ENCODE measurements around the gene OSBPL3.

The OSBPL3 gene

DNA sequence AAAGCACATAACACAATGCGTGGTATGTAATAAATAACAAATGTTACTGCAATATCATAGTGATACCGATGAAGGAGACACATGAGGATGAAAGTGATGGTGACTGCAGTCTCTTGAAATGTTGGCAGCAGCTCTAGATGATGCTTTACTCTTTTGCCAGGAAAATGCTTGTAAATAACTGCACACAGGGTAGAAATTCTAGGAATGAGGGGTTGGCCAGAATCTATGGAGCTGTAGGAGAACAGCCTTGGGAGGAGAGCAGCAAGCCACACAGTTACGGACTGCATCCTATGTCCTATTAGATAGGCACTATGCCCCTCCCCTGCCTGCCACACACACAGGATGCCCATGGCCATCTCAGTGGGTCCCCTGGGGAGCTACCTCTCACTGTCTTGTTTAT, 125.1 kb downstream of the OSBPL3 start:
- no peak for DNase-seq

DNA sequence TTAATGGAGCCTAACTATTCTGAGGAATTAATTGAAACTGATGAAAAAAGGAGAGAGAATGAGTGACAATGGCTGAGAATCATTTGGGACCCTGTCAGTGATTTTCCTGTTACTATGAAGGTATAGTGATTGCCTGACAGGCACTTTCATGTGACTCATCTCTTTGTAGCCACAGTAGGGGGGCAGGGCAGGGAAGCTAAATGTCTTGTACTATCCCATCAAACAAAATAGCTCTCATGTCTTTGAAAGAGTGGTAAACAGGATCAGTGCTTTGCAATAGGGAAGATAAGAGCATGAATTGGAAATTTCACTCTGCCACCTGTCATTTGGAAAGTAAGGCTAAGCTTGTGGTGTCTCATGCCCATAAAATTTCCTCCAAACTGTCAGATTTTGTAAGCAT, 128.2 kb downstream of the OSBPL3 start:
- DNase-seq, result no peak

DNA sequence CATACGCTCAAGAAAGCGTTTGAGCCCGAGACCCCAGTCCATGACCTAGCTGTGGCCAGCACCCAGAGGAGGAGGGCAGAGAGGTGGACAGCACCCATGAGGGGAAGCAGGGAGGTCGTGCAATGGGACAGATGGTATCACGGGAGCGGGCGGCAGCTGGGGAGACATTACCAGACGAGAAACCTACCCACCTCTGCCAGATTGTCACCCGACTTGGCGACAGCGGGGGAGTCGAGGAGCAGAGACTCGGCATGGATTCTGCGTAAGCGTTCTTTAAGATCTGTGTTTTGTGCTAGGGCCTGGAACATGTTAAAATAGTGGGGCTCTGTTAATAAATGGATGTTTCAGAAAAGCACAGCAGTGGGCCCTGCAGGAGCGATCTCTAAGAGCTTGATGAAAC, 131.1 kb downstream of the OSBPL3 start:
- no peak for DNase-seq

DNA sequence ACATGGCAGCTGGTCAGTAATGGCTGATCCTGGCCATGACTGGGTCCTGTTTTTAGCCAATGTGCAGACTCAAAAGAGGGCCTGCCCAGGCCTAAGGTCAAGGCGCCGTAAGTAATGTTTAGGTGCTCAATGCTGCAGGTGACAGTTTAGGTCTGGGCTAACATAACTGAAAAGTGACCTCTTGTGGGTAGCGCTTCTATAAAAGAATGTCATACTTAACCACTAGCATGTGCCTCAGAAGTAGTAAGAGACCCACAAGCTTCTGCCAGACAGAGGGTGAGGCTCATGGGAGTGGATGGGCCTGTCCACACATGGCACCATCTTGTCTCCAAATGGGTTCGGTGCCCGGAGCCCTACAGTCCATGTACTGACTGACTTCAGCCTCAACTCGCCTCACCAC, 132.2 kb downstream of the OSBPL3 start:
- no peak for DNase-seq

DNA sequence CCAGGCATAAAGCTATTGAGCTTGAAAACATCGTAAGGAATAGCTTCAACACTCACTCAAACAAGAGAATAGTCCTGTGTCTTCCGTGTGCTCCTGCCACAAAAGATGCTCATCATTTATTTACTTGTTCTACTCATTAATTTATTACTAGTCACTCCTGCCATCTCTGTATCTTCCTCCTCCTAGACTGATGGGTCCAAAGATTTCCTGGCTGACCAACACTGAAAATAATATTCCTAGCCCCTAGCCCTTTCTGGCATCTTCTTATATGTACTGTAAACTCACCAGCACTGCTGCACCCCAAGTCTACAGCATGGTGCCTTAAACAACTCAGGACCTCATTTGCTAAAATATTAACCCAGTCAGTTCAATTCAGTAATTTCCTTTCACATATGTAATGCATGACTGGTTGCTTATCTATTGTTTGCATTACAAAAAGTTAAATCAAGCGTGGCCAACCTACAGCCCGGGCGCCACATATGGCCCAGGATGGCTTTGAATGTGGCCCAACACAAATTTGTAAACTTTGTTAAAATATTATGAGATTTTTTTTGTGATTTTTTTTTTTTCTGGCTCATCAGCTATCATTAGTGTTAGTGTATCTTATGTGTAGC, 136.1 kb downstream of the OSBPL3 start:
- no peak for DNase-seq

DNA sequence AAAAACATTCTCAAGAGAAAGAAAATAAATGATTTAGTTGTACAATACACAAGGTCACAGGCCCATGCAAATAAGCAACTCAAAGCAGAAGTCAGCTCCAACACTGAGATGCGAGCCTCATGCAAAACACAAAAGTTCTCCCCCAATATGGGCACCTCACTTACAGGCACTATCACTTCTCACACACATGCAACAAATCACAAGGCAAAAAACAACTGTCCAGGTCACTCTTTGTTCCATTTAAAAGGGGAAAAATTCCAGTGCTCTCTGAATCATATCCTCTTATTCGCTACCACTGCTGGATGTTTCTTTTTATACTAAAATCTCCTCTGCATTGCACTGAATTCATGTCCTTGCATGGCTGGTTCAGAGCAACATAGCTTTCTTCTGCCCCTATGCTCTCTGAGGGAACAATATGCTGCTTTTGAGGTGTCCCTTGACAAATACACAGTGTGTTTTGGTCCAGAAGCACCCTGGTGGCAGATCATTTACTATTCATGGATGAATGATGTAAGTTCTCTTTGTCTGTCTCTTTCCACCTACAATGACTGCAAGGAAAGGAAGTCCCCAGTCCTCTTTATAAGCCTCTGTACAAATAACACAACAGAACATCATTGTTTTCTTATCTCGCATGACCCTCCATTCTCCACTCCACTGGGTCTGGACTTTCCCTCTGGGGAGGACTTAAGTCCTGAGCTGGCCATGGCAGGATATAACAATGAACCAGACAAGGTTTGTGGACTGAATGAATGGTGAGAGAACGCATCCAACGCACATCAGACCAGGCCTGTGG, 137.3 kb downstream of the OSBPL3 start:
- no peak for DNase-seq

DNA sequence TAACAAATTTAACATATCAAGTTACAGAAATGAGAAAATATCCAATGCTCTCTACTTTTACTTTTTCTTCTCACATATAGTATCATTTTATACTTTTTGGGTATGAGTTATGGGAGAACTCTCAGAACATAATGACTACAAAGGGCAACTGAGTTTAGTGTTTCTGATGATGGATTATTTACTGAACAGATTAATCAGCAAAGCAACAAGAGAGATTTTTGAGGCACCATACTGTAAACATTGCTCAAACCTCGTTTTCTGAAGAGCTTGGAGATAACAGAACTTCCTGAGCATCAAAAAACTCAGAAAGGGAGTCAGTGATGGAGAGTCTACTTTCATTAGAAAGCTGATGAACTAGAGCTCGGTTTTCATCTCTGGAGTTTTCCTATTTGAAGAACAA, 137.9 kb downstream of the OSBPL3 start:
- no peak for DNase-seq

DNA sequence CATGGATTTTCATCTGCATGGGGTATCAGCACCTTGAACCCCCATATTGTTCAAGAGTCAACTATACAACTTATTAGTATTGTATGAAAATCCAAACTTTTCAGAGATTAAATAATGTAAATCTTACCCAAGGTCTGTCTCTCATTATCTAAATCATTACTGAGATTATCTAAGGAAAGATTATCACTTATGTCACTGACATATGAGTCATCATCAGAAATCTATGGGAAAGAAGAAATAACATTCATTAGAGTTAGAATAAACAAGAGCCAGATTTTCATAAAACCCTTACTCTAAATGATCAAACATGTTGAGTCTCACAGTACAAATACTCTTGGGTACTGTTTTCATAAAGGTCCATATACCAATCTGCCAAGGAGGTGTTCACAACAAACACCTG, 139.4 kb downstream of the OSBPL3 start:
- DNase-seq, result no peak

DNA sequence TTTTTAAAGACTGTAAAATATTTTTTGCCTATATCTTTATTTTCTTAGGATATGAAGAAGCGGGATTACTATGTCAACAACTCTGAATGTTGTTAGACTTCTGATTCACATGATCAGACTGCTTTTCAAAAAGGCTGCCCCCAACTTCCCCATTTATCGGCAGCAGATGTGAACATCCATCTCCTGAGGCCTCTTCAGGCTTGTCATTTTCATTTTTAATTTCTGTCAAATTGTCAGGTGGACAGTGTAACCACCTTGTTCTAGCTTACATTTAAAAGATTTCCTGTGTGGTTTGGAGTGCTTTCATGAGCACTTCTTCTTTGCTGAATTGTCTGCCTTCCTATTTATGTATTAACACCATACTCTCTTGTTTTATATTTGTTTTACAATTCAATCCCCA, 143.9 kb downstream of the OSBPL3 start:
- no peak for DNase-seq

DNA sequence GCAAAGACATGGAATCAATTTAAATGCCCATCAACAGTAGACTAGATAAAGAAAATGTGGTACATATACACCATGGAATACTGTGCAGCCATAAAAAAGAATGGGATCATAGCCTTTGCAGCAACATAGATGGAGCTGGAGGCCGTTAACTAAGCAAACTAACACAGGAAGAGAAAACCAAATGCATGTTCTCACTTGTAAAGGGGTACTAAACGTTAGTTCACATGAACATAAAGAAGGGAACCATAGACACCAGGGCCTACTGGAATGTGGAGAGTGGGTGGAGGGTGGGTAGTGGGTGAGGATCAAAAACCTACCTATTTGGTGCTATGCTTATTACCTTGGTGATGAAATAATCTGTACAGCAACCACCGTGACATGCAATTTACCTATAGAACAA, 144.3 kb downstream of the OSBPL3 start:
- DNase-seq, result no peak

DNA sequence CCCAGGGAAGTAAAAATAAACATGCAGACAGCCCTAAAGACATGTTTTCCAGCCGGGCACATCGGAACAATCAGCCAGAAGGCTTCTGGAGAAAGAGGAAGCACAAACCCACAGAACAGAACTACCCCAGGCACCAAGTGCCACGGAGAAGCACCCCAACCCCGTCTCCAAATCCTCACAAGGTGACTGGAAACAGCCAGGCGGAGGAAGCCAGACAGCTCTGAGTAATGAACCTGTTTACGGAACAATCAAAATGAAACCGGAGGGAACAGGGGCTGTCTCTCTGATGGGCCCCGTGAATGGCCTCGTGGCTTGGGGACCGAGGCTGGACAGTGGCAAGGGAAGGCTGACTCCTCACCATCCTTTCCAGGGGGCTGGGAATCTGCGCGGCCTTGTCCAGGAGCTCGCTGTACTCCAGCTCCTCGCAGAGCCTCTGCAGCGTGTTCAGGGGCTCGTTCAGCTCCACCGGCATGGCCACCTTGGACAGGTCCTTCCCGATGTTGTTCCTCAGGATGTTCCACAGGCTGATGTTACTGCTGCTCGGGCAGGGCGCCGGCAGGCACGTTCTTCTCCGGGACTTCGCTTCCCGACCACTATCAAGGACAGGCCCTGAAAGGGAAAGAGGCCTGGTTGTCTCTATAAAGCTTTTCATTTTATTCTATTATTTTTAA, 145.7 kb downstream of the OSBPL3 start:
- no peak for DNase-seq

DNA sequence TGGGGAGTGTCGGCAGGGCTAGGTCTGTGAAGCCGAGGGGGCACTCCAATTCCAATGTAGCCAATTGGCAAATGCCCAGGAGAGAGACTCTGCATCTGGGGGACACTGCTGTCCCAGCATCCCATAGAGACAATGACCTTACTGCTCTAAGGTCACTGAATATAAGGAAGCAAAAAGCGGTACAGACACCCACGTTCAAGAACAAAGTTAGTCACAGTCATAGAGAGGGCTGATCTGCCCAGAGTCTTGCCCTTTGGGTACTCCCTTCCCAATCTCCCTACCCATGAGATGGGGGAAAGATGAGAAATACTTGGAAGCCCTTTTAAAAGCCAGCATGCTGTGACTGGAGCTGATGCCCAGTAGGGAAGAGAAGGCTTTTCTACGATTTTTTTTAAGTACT, 146.4 kb downstream of the OSBPL3 start:
- no peak for DNase-seq

DNA sequence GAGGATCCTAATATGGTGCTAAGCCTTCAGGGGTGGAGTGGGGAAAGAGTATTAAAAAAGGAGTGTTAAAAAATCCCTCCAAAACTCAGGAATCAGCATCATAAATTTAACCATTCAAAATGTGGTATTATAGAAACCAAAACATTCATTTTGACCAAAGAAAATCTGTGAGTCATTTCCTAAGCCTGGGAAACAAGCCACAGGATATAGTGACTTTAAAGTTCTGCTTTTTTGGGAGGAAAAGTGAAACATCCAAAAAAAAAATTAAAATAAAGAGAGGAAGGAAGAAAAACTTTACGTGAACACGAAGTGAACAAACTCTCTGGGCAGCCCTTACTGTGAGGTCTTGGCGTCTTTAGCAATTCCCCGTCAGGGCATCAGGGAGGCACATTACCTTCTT, 148.7 kb downstream of the OSBPL3 start:
- DNase-seq, result no peak

DNA sequence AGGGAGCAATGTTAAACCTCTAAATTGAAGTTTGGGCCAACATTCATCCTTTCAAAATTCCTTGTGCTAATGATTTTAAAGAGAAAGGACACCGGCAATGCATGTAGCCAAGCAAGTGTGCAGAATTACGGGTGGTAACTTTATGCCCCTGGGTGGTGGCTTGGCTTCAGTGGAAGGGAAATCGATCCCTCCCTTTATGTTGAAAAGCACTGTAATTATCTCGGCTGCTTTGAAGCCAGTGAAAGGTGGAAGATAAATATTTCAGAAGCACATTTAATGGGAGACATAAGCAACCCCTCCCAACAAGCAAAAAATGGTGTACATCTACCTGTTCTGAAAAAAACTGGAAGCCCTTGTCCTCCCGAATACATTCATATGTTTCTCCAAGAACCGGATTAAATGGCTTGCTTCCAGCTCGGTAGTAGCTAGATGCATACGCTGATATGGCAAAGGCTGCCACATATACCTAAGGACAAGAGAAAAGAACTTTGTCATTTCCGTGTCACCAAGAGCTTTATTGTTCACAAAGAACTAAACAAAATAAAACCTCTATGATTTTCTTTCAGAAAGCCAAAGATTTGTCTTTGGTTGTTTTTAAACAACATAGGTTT, 149.4 kb downstream of the OSBPL3 start:
- DNase-seq, result peak; percentile 74

DNA sequence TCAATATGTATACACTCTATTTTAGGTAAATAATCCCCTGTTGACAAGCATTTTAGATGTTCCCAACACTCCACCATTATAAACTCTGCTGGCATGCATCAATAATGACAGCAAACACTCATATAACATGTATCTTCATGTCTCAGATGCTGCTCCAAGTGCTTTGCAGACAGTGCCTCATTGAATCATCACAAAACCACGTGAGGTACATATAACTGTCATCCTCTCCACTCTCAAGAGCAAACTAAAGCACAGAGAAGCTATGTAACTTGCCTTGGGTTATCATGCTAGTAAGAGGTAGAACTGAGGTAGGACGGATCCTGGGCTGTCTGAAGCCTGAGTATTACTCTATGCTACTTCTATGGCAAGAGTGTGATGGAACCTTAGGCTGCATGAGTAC, 150.2 kb downstream of the OSBPL3 start:
- peak; percentile 2 for DNase-seq

DNA sequence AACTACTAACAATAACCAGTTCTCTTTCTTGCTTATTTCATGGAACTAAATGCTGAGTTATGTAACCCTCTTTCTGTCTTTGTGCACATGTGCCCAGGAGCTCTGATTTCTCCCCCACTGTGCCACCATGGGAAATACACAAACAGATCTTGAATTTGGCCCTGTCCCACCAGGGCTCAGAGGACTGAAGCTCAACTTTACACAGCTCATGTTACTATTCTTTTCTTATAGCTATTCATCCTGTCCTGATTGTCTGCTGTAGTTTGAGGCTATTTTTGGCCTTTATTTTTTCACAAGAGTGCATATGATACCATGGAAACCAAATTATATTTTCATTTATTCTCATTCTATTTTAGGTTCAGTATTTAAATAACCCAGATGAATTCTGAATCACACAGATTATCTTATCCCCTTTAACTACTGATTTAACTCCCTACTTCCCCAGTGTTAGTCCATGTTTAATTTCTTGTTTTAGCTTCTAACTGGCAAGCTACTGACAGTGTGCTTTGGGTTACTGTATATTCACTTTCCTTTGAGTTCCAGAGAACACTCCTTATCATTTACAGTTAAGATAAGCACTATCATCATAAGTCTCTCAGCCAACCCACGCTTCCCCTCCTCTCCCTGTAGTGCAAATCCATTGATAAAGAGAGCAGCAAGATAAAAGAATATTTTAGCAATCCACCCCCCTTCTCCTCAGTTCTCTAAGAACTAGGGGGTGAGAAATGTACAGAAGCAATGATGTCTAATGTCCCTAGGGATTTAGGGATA, 150.9 kb downstream of the OSBPL3 start:
- DNase-seq, result no peak

DNA sequence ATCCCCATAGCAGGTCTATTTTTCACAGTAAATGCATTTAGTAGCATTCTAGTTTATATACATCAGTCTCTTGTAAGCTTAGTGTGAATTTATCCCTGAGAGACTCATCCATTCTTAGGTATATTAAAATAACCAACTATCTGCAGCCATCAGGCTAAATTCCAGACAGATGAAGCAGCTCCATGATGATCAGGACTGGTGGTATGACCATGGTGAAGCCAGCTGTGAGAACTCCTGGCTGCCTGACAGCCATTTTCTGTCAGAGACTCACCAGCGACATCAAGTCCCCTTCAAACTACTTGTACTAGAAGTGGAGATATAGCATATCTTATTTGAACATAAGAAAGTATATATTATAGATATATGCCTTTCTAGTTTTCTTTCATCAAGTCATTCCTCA, 152.4 kb downstream of the OSBPL3 start:
- DNase-seq, result no peak

DNA sequence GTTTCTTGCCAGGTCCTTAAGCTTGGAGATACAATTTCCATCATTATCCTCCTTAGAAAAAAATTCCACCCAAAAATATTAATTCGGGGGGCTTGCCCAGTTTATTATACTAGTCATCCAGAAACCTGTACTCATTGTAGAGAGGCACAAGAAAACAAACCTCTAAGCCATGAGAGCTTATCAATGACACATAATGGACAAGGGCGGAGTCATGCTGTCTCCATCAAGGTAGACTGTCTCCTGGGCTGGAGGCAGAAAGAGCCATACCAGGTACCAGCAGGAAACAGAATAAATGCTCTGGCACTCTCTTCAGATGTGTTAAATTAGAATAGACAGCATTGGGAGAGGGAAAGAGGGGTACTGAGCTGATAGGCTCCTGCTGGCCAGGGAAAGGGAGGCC, 153.0 kb downstream of the OSBPL3 start:
- no peak for DNase-seq

DNA sequence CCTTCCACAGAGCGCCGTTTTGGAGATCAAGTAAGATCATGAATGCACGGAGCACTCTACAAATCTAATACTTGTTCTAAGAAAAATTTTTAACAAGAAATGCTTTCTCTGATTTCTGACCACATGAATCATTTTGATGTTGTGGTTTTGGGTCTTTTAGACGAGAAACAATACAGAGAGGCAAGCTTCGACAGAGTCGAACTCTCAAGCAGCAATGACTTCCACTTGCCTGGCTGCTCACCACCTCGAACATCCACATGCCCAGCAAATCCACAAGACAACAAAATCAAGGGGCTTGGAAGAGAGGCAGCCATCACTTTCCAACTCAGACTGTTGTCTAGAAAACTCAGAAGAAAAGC, 153.3 kb downstream of the OSBPL3 start:
- no peak for DNase-seq

DNA sequence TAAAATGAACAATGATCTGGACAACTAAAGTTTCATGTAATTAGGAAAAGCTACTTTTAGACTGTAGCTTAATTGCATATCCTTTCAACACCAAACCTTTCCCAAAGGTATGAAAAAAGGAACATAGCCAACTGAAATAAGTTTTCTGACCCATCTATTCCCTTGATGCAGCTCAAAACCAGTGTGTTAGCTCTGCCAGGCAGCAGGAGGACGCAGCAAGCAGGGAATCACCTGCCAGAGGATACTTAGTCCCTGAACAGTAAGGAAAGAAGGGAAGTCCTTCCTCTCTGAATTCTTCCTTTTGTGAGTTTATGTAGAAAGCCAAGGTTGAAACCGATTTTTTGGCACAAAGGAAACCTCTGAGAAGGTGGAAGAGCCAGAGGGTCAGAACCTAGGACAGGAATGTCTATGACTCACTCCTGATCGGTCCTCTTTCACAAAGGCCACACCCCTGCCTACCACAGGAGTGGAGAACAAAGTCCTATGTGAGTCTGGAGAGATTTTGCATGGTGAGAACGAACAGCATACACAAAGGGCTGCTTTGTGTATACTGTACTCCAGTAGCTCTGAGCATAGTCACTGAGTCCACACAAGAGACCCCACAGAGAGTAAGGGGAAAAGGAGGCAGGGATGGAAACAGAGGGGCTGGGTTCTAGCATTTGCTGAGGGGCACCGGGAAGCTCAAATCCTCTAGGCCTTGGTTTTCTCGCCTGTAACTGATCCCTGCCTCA, 153.9 kb downstream of the OSBPL3 start:
- no peak for DNase-seq

DNA sequence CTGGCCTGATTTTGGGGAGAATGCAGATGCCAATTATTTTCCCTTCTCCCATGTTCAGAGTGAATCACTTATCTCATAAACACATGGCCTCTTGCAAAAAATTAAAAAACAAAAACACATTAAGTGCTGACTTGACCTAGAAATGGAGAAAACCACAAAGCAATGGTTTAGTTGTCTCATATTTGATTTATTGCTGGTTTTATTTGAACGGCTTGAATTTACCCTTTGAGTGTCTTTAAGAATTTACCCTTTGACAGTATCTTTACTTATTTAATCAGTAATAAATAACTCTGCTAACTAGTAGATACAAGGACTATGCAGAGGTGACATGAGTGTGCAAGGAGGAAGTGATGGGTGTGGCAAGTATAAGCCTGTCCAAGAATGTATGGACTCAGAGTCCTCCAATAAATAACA, 154.6 kb downstream of the OSBPL3 start:
- no peak for DNase-seq

DNA sequence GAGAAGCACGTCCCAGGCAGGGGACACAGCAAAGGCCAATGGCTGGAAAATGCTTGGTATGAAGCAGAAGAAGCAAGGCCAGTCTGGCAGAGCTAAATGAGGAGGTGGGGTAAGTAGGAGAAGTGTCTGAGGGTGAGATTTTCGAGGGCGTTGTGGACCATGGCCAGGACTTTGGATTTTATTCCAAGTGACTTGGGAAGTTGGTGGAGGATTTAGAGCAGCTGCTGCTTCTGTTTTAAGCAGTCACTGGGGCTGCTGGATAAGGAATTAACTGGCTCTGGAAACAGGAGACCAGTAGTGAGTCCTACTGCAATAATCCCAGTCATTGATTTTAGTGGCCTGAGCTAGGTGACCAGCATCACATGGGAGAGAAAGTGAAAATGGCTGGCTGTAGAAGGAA, 155.1 kb downstream of the OSBPL3 start:
- no peak for DNase-seq

DNA sequence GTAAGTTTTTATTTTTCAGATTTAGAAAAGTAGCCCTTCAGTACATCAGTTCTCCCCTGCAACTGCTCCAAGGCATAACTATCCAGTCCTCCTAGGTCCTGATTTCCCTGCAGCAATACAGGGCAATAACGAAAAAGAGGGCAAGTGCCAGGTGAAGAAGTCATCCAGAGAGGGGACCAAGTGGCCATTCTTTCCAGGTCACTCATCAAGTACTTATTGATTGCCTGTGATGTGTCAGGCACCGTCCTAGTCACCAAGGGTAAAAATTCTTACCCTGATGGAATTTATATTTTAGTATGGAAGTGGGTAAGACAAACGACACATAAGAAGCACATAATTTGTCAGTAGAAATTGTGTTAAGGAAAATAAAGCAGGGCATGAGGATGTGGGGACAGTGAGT, 155.6 kb downstream of the OSBPL3 start:
- no peak for DNase-seq
